Kidney tubule cell (primary cell): Measurements from ENCODE around the gene VAC14.
"Not testable (repeated sequence)": the region's sequence is repeated elsewhere in the genome, so short reads cannot be mapped to it uniquely, and the experiment has no call there.

Experiments used
- DNase-seq: peaks from one replicate; pipeline ENCODE4 v3.0.0-alpha.2; 2018; ENCODE audit warnings: low spot score

VAC14 gene

GRCh38 chr16:70743791-70744190 is 57.2 kb downstream of the VAC14 start:
- DNase-seq, result no peak

GRCh38 chr16:70742967-70743366 is 58.0 kb downstream of the VAC14 start:
- not testable (repeated sequence) for DNase-seq

GRCh38 chr16:70741783-70742125 is 59.2 kb downstream of the VAC14 start:
- no peak for DNase-seq

- DNase-seq, result peak; percentile 72
Observed at GRCh38 chr16:70740914-70741782, 59.8 kb downstream of the VAC14 start.

- no peak for DNase-seq
Observed at GRCh38 chr16:70740174-70740913, 60.6 kb downstream of the VAC14 start.

- DNase-seq, result no peak
Observed at GRCh38 chr16:70739389-70739788, 61.6 kb downstream of the VAC14 start.

- DNase-seq, result peak; percentile 71
Observed at GRCh38 chr16:70738083-70738977, 62.6 kb downstream of the VAC14 start.

GRCh38 chr16:70737377-70738082 is 63.4 kb downstream of the VAC14 start:
- peak; percentile 7 for DNase-seq

GRCh38 chr16:70736465-70737376 is 64.2 kb downstream of the VAC14 start:
- DNase-seq, result no peak

- DNase-seq, result no peak
Observed at GRCh38 chr16:70735141-70735979, 65.6 kb downstream of the VAC14 start.

- no peak for DNase-seq
Observed at GRCh38 chr16:70734522-70735095, 66.3 kb downstream of the VAC14 start.

- no peak for DNase-seq
Observed at GRCh38 chr16:70730944-70731343, 70.0 kb downstream of the VAC14 start.

- DNase-seq, result no peak
Observed at GRCh38 chr16:70730031-70730430, 70.9 kb downstream of the VAC14 start.

- DNase-seq, result no peak
Observed at GRCh38 chr16:70729292-70729691, 71.7 kb downstream of the VAC14 start.

- DNase-seq, result no peak
Observed at GRCh38 chr16:70728150-70728549, 72.8 kb downstream of the VAC14 start.

- no peak for DNase-seq
Observed at GRCh38 chr16:70726892-70727361, 74.0 kb downstream of the VAC14 start.

- DNase-seq, result no peak
Observed at GRCh38 chr16:70725912-70726828, 74.8 kb downstream of the VAC14 start.
